K562 (cell line): ENCODE results near the gene EPB41L1. TPM values are rescaled to one million over a fixed set of nuclear protein-coding genes. Genes with fewer than 3 reads are reported as not detected.
A peak's percentile ranks its signal among the peaks of the same experiment; 100 is the strongest.

ENCODE experiments used
- ILF3 ChIP-seq: fragments of 450-650 bp; IDR thresholded peaks from 2 replicates; pipeline ENCODE4 v1.6.1; 2018; ENCODE audit warnings: antibody characterized with exemption, mild to moderate bottlenecking, moderate library complexity, borderline replicate concordance
- TSHZ1 ChIP-seq: fragments of 250-450 bp; sonication (Bioruptor Pico); IDR thresholded peaks from 2 replicates; pipeline ENCODE4 v1.4.0; 2020; ENCODE audit warnings: mild to moderate bottlenecking, moderate library complexity
- VEZF1 ChIP-seq: fragments of 200-800 bp; sonication (Bioruptor generic); IDR thresholded peaks from 2 replicates; pipeline ENCODE4 v1.6.1; 2017; ENCODE audit warnings: missing genetic modification characterization, missing compliant biosample characterization
- ZBTB40 ChIP-seq, 2 experiments: fragments of 450-650 bp in 1 of 2; sonication (generic) in 1 of 2; formaldehyde crosslinking in 1 of 2; IDR thresholded peaks; 2 replicates each; pipeline versions ENCODE4 v1.7.1 to v1.9.0; 2016 to 2022; ENCODE audit warnings: inconsistent platforms in 1 of 2, mild to moderate bottlenecking in 1 of 2, missing genetic modification reagents in 1 of 2
- ZNF184 ChIP-seq: sonication (generic); formaldehyde crosslinking; IDR thresholded peaks from 2 replicates; pipeline ENCODE4 v1.5.0; 2020; ENCODE audit warnings: missing genetic modification reagents
- ZNF224 ChIP-seq: sonication (generic); formaldehyde crosslinking; IDR thresholded peaks from 2 replicates; pipeline ENCODE4 v1.8.0; 2022; ENCODE audit warnings: mild to moderate bottlenecking, missing genetic modification reagents
- polyA plus RNA-seq, 8 experiments: library from polyadenylated mRNA; depleted of rRNA in 4 of 8; stranded (reverse) in 5 of 8; unstranded in 3 of 8; fragments of >200 nt; fragmentation: Nextera tagmentation in 2 of 8; fragmentation: Illumina TruSeq in 1 of 8; extraction: Ambion mirVana in 2 of 8; extraction: Trizol in 1 of 8; gene quantifications; 2 replicates each; pipeline versions ENCODE4 v1.2.1 to v1.2.3, GENCODE V29; 2011 to 2014; ENCODE audit warnings: inconsistent platforms in 1 of 8, missing spikeins in 1 of 8
- total RNA-seq, 7 experiments: library from RNA; depleted of rRNA in 6 of 7; stranded (reverse); fragments of >200 nt in 6 of 7; fragmentation: Illumina TruSeq in 2 of 7; extraction: Trizol in 2 of 7; gene quantifications; 2 replicates each; pipeline versions ENCODE4 v1.2.1 to v1.2.3, GENCODE V29; 2011 to 2021; ENCODE audit warnings: low replicate concordance in 1 of 7

EPB41L1 gene
- total and polyA plus RNA-seq, 9 of the 15 experiments (the other 6 are each of a cell fraction or from before 2014, with no cell fraction given): 0.11 to 4.3 (median 1.3) TPM

GRCh38 chr20:36235892-36236785, 81.6 kb downstream of the EPB41L1 start, which contains the start of gene AAR2 (continued):
- TF ChIP-seq ZBTB40 (IDR thresholded peaks at IDR 0.05) (peak; percentile 99), ZBTB40 (CRISPR knock-in tag; IDR thresholded peaks at IDR 0.05) (no peak), VEZF1 (CRISPR knock-in tag) (no peak; the same call in 1 of the 2 replicates), TSHZ1 (CRISPR knock-in tag) (no peak), ZNF184 (no peak), ILF3 (0 out of 2 replicates have a peak, but pooled peaks have one; percentile 42), ZNF224 (CRISPR knock-in tag) (no peak)
